Measurements from ENCODE around the gene WDR1. TPM values are rescaled to one million over a fixed set of nuclear protein-coding genes. Genes with fewer than 3 reads are reported as not detected.

WDR1 gene, protein sequence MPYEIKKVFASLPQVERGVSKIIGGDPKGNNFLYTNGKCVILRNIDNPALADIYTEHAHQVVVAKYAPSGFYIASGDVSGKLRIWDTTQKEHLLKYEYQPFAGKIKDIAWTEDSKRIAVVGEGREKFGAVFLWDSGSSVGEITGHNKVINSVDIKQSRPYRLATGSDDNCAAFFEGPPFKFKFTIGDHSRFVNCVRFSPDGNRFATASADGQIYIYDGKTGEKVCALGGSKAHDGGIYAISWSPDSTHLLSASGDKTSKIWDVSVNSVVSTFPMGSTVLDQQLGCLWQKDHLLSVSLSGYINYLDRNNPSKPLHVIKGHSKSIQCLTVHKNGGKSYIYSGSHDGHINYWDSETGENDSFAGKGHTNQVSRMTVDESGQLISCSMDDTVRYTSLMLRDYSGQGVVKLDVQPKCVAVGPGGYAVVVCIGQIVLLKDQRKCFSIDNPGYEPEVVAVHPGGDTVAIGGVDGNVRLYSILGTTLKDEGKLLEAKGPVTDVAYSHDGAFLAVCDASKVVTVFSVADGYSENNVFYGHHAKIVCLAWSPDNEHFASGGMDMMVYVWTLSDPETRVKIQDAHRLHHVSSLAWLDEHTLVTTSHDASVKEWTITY
- 100 to 1,000 TPM; 122 to 238 (median 213) TPM for total RNA-seq

DNA sequence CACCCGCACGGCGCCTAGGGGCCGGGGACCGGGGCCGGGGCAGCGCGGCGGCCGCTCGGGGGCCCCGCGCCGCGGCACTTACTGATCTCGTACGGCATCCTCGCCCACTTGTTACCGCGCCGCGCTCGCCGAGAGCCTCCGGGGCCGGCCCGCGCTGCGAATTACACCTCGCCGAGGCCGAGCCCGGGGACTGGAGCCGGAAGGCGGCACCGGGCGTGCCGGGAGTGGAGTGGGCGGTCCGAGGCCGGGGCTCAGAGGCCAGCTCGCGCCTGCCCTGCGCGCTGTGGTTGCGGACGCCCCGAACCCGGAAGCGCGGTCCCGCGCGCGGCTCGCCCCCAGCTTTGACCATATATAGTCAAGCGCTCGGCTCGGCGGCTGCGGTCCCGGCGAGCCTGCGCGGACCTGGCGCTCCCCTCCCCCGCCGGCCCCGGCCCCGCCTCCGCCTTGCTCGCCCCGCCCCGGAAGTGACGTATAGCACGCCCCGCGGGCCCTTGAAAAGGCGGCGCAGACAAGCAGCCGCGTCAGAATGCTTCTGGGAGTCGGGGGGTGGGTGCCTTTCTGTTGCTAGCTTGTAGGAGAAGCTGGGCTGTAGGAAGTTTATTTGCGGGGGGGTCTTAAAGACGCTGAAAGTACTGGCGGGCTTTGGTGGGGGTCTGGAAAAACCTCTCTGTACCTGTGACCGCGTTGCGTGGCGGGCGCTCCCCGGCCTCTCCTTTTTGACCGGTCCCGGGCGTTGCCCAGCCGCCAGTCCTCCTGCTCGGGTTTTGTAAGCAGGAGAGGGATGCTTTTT, at the start of gene WDR1:
WDR1 (minus strand) TSS at position 231 of the 790 bp plus-strand sequence; CDS start at position 98, 133 bp downstream.
- H3K9me3 ChIP-seq: no peaks in the 10 kb centered on the region
- peaks cover 48 to 69% of the 10 kb centered on the region in 2 donors for H3K4me1 ChIP-seq
- H3K27ac ChIP-seq: peak within 1 kb of the TSS; percentile 97 to 100 (median 99)
- 0 to 1% methylated on average over 8 to 24 of the region's 97 CpGs for WGBS, 2 donors
- no peaks in the 10 kb centered on the region for H3K27me3 ChIP-seq
- intact Hi-C loops (cut with DNase I): loop anchor here (10.0 kb wide), 1 partner anchor 102 kb away; no protein-coding TSS in a partner anchor
- DNase-seq: peak; percentile 96 to 97
- TF ChIP-seq, protein P1, sequence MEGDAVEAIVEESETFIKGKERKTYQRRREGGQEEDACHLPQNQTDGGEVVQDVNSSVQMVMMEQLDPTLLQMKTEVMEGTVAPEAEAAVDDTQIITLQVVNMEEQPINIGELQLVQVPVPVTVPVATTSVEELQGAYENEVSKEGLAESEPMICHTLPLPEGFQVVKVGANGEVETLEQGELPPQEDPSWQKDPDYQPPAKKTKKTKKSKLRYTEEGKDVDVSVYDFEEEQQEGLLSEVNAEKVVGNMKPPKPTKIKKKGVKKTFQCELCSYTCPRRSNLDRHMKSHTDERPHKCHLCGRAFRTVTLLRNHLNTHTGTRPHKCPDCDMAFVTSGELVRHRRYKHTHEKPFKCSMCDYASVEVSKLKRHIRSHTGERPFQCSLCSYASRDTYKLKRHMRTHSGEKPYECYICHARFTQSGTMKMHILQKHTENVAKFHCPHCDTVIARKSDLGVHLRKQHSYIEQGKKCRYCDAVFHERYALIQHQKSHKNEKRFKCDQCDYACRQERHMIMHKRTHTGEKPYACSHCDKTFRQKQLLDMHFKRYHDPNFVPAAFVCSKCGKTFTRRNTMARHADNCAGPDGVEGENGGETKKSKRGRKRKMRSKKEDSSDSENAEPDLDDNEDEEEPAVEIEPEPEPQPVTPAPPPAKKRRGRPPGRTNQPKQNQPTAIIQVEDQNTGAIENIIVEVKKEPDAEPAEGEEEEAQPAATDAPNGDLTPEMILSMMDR (IDR thresholded peaks at IDR 0.05): no peak
- TF ChIP-seq POLR2A (IDR thresholded peaks at IDR 0.05): peak; percentile 92 to 97
- peak within 1 kb of the TSS; percentile 4 to 69 (median 50) for H3K4me3 ChIP-seq (replicated peaks in 1 of 3)
- H3K36me3 ChIP-seq: peaks cover 18 to 29% of the 10 kb centered on the region in 2 donors

DNA sequence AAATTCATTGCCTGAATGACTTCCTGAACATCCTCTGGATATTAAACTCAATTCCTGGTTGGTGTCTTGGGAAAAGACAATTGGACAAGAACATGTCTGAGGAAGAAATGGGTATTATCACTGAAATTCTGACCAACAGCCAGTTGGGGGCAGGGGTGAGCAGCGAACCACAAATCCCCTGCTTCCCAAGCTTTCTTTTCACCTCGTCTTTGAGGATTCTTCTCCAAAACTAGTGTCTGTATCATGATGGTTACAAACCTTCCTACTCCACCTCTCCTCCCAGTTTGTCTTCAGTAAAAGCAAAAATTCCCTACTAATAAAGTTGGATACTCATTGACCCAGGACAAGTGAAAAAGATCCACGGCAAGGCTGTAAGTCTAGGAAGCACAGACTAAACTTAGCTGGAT, 48.3 kb upstream of the WDR1 start:
- intact Hi-C loops (cut with DNase I): loop anchor here (5.0 kb wide), 1 partner anchor 237 kb away; no protein-coding TSS in a partner anchor
- DNase-seq: peak; percentile 28 to 48
- Histone ChIP-seq H3K4me1 (peaks cover 13 to 17% of the 10 kb centered on the region in 2 donors), H3K27ac (no peak overlapping the region), H3K27me3 (no peaks in the 10 kb centered on the region), H3K9me3 (no peaks in the 10 kb centered on the region), H3K36me3 (no peaks in the 10 kb centered on the region), H3K4me3 (replicated peaks in 1 of 3) (no peak overlapping the region)
- TF ChIP-seq, protein P1 (IDR thresholded peaks at IDR 0.05): peak in 4 of 6 experiments; percentile 36 to 59 (median 56)
- no peak for TF ChIP-seq POLR2A (IDR thresholded peaks at IDR 0.05)
- WGBS, 2 donors: 38 to 39% methylated on average over 3 of the region's 3 CpGs

DNA sequence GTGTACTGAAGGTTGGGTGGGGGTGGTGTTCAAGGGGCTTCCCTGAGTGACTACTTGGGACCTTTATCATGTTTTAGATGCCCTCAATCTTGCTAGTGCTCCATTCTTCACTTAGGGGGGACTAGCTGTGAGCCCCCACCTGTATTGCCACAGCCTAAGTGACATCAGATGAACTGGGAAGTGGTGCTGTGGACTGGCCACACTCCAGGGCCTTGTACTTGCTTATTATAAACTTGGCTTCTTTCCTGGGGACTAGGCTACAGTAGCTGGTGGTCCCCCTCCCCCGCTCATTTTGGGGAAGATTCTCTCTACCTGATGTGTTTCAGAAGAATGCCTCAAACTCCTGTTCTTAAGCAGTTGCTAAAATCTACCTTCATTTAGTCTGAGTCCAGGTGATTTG, 46.7 kb upstream of the WDR1 start:
- Histone ChIP-seq H3K4me1 (peaks cover 13 to 17% of the 10 kb centered on the region in 2 donors), H3K9me3 (no peaks in the 10 kb centered on the region), H3K27me3 (no peaks in the 10 kb centered on the region), H3K4me3 (replicated peaks in 1 of 3) (no peak overlapping the region), H3K36me3 (no peaks in the 10 kb centered on the region), H3K27ac (no peak overlapping the region)
- intact Hi-C loops (cut with DNase I): no loop called here
- DNase-seq: peak; percentile 42 to 58
- TF ChIP-seq, protein P1 (IDR thresholded peaks at IDR 0.05): no peak
- no peak for TF ChIP-seq POLR2A (IDR thresholded peaks at IDR 0.05)
- 92 to 100% methylated on average over 1 of the region's 1 CpG for WGBS, 2 donors

DNA sequence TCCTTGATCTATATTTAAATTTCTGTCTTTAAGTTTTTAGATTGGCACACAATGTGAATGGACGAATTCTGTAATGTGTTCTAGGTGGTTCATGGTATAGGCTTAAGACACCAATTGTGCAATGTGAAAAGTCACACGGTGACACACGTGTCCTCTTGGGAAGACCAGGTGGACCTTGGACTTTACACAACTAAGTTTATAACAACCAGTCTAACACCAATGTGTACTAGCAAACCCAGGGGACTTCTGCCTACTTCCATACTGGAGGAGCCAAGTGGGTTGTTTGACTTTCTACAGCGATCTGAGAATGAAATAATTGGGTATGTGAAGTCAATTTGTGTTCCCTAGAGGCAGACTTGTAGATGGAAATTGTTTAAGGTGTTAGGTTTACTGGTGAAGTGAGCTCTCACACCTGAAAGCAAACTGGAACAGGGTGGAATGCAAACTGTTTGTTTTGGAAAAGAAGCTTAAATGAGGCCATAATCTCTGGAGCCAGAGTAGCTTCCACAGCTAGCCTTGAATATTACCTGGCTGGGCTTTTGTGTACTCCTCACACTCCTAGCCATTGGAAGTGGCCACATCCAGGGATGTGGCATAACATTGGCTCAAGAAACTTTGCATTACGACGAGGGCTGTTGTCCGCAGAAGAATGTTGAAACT, 45.9 kb upstream of the WDR1 start:
- Histone ChIP-seq H3K36me3 (no peaks in the 10 kb centered on the region), H3K27me3 (no peaks in the 10 kb centered on the region), H3K9me3 (no peaks in the 10 kb centered on the region), H3K4me1 (peaks cover 13 to 17% of the 10 kb centered on the region in 2 donors), H3K4me3 (replicated peaks in 1 of 3) (no peak overlapping the region), H3K27ac (no peak overlapping the region)
- intact Hi-C loops (cut with DNase I): no loop called here
- whole genome bisulfite sequencing, 2 donors: 82 to 91% methylated on average over 7 of the region's 7 CpGs
- TF ChIP-seq, protein P1 (IDR thresholded peaks at IDR 0.05): no peak
- no peak for TF ChIP-seq POLR2A (IDR thresholded peaks at IDR 0.05)
- no peak for DNase-seq

Data from thyroid gland (tissue), 4 donors.